Muscle layer of duodenum (tissue), 2 donors: ENCODE data around the gene RTN4RL2.

Source experiments
- H3K27ac ChIP-seq: one replicate; pipeline ENCODE4 v1.7.0; 2013; ENCODE audit warnings: mild to moderate bottlenecking, low read length
- H3K27me3 ChIP-seq: one replicate; pipeline ENCODE4 v1.7.0; 2013; ENCODE audit warnings: low read depth, mild to moderate bottlenecking, control low read depth, low read length
- H3K36me3 ChIP-seq, 2 donors: one replicate each; pipeline ENCODE4 v1.7.0; 2013; ENCODE audit warnings: low read length in 2 of 2, control low read depth in 1 of 2, mild to moderate bottlenecking in 1 of 2; ENCODE audit not compliant: insufficient read depth in 2 of 2, control insufficient read depth in 1 of 2
- H3K4me1 ChIP-seq, 2 donors: one replicate each; pipeline ENCODE4 v1.7.0; 2013; ENCODE audit warnings: low read length in 2 of 2, mild to moderate bottlenecking in 2 of 2, control low read depth in 1 of 2, moderate library complexity in 1 of 2; ENCODE audit not compliant: insufficient read depth in 2 of 2, control insufficient read depth in 1 of 2
- H3K4me3 ChIP-seq, 2 donors: one replicate each; pipeline ENCODE4 v1.7.0; 2013; ENCODE audit warnings: low read length in 2 of 2, low read depth in 1 of 2, mild to moderate bottlenecking in 1 of 2
- H3K9me3 ChIP-seq, 2 donors: one replicate each; pipeline ENCODE4 v1.7.0; 2013; ENCODE audit warnings: low read length in 2 of 2, control low read depth in 1 of 2, mild to moderate bottlenecking in 1 of 2; ENCODE audit not compliant: control insufficient read depth in 1 of 2
- donor health status: healthy.

The RTN4RL2 gene

DNA sequence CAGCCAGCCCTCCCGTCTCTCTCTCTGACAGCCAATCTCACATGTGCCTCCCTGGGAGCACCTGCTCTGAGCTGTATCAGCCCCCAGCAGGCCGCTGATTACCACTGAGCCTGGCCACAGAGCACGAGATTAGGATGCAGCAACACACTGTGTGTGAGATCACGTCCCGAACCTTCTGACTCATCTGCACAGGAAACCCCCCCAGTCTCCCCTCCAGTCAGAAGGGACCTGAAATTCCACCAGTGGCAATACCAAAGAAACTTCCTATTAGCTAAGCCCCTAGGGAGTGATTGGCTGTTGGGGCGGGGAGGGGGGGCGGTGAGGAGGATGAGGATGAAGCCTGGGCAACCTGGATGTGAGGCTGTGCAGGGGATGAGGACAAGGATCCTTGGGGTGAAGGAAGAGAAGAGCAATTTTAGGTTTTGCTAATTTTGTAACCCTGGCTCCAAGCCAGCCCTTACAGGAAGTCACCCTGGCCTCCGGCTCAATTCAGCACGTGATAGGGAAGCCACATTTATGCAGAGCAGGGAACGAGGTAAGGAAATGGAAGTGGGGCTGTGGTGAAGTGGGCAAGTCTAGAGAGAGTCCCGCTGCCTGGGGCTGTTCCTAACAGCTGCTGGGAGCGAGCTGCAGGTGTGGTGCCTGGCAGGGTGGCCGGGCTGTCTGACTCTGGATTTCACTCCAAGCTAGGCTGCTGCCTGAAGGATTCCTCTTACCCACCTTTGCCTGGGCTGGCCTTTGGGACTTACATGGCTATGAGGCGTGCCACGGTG is 35.4 kb upstream of the RTN4RL2 start:
- peak overlapping the region; percentile 42 to 60 for H3K4me3 ChIP-seq
- H3K36me3 ChIP-seq, result peaks cover 4 to 14% of the 10 kb centered on the region in 2 donors
- no peaks in the 10 kb centered on the region for H3K9me3 ChIP-seq
- peak overlapping the region; percentile 94 for H3K27ac ChIP-seq
- no peaks in the 10 kb centered on the region for H3K27me3 ChIP-seq
- peaks cover 8 to 21% of the 10 kb centered on the region in 2 donors for H3K4me1 ChIP-seq

DNA sequence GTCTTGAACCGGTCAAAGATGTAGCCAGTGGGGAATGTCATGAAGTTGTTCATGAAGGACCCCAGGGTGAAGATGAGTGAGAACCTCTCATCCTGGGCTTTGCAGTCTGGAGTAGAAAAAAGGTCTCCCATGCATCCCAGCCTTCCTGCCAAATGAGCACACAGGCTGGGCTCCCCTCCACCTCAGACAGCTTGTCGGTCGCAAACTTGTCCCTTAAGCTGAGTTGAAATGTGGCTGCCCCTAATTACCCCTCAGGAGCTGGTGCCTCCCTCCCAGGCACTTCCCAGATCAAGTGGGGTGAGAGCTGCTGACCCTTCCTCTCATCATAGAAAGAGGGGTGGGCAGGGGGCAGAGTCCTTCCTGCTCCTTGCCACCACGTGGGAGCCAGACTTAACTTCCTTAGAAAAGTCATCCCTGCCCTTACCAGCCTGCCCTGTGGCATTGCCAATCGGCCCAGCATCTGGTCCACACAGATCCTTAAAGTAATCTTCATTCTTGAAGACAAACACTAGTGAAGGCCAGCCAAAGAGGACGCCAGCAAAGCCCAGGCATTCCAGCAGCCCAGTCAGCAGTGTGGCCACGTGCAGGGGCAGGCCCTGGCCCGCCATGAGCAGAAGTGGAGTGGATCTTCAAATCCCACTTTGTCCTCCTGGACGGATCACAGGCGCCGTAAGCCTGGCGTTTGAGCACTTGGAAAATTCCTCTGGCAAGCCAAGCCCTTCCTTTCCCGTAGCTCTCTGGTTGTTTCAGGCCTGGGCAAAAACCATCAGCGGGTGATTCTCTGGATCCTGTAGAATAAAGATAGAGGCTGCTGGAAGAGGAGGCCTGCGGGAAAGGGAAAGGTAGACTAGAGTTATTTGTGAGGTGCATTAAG is 34.5 kb upstream of the RTN4RL2 start:
- Histone ChIP-seq H3K9me3 (no peaks in the 10 kb centered on the region), H3K27ac (peak overlapping the region; percentile 94), H3K36me3 (peaks cover 4 to 10% of the 10 kb centered on the region in 2 donors), H3K27me3 (no peaks in the 10 kb centered on the region), H3K4me3 (peak overlapping the region; percentile 60), H3K4me1 (peaks cover 8 to 21% of the 10 kb centered on the region in 2 donors)

DNA sequence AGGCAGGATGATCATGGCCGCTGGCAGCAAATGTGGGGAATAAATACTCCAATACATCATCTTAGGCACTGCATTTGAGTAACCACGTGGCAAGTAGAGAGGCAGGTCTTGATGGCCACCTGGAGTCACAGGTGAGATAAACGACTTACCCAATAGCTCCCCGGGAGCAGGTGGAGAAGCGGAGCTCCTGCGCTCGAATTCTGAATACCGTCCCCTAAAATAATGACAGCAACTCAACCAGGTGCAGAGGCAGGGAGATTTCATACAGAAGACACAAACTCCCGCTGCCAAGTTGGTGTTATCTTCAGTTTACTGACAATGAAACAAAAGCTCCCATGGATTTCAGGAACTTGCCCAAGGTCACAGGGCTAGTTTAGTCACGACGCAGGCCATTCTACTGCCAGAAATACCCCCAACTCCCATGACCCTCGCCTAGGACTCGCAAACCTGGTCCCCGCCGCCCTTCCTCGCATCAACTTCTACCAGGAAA is 33.8 kb upstream of the RTN4RL2 start:
- peak overlapping the region; percentile 94 for H3K27ac ChIP-seq
- H3K9me3 ChIP-seq, result no peaks in the 10 kb centered on the region
- H3K27me3 ChIP-seq, result no peaks in the 10 kb centered on the region
- H3K4me3 ChIP-seq, result peak overlapping the region; percentile 60
- peaks cover 8 to 21% of the 10 kb centered on the region in 2 donors for H3K4me1 ChIP-seq
- peaks cover 4% of the 10 kb centered on the region in 2 donors for H3K36me3 ChIP-seq

DNA sequence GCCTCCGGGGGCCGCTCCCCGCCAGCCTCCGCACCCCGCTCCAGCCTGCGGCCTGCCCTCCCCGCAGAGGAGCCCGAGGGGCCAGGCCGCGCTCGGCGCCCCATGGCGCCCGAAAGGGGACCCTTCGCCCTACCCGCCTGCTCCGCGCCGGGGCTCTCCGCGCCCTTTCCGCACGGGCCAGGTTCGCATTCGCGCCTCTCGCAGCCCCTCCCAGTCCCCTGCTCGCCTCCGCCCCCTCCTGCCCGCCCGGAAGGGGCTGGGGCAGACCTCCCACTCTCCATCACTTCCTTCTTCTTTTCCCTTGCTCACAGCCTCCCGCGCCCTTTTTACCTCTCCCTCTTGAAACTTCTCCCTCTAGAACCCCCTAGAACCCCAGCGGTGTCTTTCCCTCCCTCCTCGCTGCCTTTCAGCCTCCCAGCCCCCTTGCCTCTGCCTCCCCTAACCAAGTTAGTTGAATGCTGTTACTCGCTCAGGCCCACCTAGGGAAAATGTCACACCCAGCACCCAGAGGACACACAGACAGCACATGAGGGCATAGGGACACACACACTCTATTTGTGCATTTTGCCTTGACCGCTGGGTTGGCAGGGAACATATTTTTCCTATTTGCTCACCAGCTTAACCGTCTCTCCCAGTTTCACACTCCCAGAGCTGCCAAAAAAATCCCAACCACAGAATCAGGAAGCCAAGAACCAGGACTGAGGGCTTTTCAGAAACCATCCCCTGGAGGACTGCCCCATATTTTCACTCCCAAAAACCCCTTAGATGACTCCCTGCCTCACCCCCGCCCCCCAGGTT is 33.2 kb upstream of the RTN4RL2 start, which contains the start of gene SLC43A3:
Gene SLC43A3, minus strand, starts transcription at position 193 of the 798 bp plus-strand sequence. CDS start 949 bp downstream, outside the sequence.
- Histone ChIP-seq H3K4me1 (peaks cover 8 to 21% of the 10 kb centered on the region in 2 donors), H3K27ac (peak within 1 kb of the TSS; percentile 94), H3K9me3 (no peaks in the 10 kb centered on the region), H3K27me3 (no peaks in the 10 kb centered on the region), H3K4me3 (peak within 1 kb of the TSS; percentile 60), H3K36me3 (peaks cover 4% of the 10 kb centered on the region in 2 donors)

DNA sequence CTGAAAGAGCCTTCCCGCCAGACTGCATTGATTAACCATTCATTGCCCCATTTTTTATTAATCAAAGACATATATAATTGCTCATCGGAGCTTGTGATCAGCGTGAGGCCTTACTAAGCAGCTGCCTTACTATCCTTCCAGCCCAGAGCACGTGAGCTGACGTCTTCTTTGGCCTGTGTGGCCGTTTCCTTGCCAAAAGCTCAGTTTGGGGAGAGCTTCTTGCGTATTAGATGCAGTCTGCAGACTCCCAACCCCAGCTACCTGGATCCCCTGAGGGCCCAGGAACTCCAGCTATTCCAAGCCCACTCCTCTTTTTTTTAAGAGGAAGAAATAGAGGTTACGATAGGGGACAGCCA is 32.6 kb upstream of the RTN4RL2 start:
- Histone ChIP-seq H3K9me3 (no peaks in the 10 kb centered on the region), H3K36me3 (peaks cover 4% of the 10 kb centered on the region in 2 donors), H3K4me1 (peaks cover 8 to 21% of the 10 kb centered on the region in 2 donors), H3K27me3 (no peaks in the 10 kb centered on the region), H3K4me3 (peak overlapping the region in 1 of 2 donors; percentile 60), H3K27ac (peak overlapping the region; percentile 94)

DNA sequence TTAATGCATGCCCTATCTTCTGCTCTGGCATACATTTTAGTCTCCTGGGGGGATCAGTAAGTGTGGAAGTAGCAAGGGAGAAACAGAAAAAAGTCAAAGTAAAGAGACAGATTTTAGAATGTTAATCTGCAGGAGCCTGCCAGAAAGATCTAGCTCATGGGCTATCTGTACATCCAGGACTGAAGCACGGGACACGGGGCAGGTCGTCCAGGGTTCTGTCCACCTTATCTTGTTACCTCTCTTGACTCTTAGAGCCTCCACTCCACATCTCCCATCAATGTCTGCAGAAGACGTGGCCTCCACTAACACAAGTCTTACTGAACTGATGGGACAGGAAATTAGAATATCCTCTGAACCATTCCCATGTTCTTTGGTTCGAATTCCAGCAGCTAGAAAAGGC is 31.7 kb upstream of the RTN4RL2 start:
- Histone ChIP-seq H3K27me3 (no peaks in the 10 kb centered on the region), H3K9me3 (no peaks in the 10 kb centered on the region), H3K4me1 (peaks cover 8 to 21% of the 10 kb centered on the region in 2 donors), H3K4me3 (no peak overlapping the region), H3K36me3 (peaks cover 0 to 4% of the 10 kb centered on the region in 2 donors), H3K27ac (no peak overlapping the region)

DNA sequence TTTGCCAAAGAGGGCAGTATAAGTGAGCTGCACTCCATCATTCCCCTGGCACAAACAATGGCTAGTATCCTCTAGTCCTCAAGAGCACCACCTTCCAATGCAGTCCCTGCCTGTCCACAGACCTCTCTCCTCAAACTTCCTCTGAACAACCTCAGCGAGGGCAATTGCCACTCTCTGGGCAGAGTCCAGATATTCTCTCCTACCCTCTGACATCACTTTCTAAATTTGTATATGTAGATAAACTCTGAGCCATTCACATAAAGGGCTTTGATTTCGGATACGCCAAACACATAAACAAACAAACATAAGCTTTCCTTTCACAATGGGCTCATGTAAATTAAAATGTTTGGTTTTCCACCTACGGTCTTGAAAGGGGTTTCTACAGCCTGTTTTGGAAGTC is 30.4 kb upstream of the RTN4RL2 start:
- H3K9me3 ChIP-seq, result no peaks in the 10 kb centered on the region
- no peak overlapping the region for H3K27ac ChIP-seq
- H3K27me3 ChIP-seq, result no peaks in the 10 kb centered on the region
- peaks cover 10 to 21% of the 10 kb centered on the region in 2 donors for H3K4me1 ChIP-seq
- no peak overlapping the region for H3K4me3 ChIP-seq
- peaks cover 0 to 4% of the 10 kb centered on the region in 2 donors for H3K36me3 ChIP-seq

DNA sequence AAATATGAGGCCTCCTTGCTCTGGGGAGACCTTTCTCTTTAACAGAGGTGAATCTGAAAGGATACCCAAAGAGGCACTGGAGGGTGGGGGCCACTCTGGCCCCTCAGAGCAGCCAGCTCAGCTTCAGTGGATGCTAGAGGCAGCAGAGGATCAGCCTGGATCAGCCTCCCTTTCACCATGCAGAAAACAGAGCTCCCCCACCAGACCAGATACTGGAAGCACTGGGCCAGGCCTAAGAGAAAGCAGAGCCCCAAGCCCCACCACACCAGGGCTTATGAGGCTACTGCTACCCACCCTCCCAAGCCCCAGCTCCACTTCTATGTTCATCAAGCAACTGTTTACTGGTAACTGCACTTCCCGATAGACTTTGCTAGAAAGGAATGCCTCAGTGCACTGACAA is 29.4 kb upstream of the RTN4RL2 start:
- Histone ChIP-seq H3K4me1 (peaks cover 5 to 13% of the 10 kb centered on the region in 2 donors), H3K4me3 (no peak overlapping the region)

DNA sequence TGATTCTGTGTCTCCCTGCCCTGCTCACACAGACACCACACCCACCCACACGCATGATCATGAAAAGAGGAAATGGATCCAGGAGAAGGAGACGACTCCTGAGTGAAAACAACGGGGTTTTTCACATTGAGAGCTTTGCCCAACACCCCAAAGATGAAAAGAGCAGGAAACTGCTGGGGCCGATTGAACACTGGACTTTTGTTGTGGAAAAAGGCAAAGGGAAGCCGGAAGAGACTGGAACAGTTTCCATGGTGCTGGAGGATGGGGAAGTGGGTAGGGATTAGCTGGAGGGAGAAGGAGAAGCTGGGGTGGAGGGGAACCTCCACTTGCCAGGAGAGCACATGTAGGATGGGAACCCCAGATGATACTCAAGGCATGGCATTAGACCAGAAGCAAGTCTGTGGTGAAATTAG is 28.2 kb upstream of the RTN4RL2 start:
- Histone ChIP-seq H3K27me3 (no peaks in the 10 kb centered on the region), H3K9me3 (no peaks in the 10 kb centered on the region), H3K36me3 (peaks cover 0 to under 1% of the 10 kb centered on the region in 2 donors), H3K27ac (no peak overlapping the region), H3K4me3 (no peak overlapping the region), H3K4me1 (peaks cover 5 to 8% of the 10 kb centered on the region in 2 donors)

More for the DNA sequence above, 29.4 kb upstream of the RTN4RL2 start:
- H3K36me3 ChIP-seq, result peaks cover 0 to 4% of the 10 kb centered on the region in 2 donors
- no peaks in the 10 kb centered on the region for H3K9me3 ChIP-seq
- no peak overlapping the region for H3K27ac ChIP-seq
- no peaks in the 10 kb centered on the region for H3K27me3 ChIP-seq

DNA sequence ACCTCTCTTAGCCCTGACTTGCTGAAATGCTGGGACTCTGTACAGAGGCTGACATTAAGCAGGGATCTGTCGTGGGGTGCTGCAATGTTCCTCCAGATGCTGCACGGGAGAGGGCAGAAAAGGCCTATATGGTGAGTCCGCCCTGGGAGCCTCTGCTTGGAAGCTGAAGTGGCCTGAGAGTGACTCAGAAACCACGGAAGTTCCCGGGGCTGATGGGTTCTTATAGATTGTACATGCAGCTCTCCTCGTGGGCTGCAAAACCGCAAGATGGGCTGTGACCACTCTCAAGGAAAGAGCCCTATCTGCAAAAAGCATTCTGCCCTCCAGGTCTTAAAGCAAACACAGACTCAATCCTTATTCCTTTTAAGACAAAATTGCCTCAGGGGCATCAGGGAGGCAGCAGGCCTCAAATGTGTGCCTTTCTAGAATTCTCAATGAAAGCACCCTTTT is 27.6 kb upstream of the RTN4RL2 start:
- Histone ChIP-seq H3K27ac (no peak overlapping the region), H3K4me3 (no peak overlapping the region), H3K4me1 (peaks cover 3 to 5% of the 10 kb centered on the region in 2 donors), H3K9me3 (no peaks in the 10 kb centered on the region), H3K27me3 (no peaks in the 10 kb centered on the region), H3K36me3 (no peaks in the 10 kb centered on the region)
